Vagina (tissue), 2 donors: ENCODE data around the gene GOLGA2. TPM values are rescaled to one million over a fixed set of nuclear protein-coding genes. Genes with fewer than 3 reads are reported as not detected.

Experiments
- DNase-seq, 2 donors: peaks; one replicate each; pipeline ENCODE4 v3.0.0-alpha.2; 2017; ENCODE audit errors: extremely low spot score in 2 of 2
- H3K27ac ChIP-seq: fragments of 200-600 bp; sonication (generic); one replicate; pipeline ENCODE4 v1.5.1; 2019
- H3K27me3 ChIP-seq: fragments of 200-600 bp; sonication (generic); one replicate; pipeline ENCODE4 v1.5.1; 2019
- H3K36me3 ChIP-seq, 2 donors: fragments of 200-600 bp; sonication (generic); one replicate each; pipeline ENCODE4 v1.5.1; 2017 to 2019
- H3K4me1 ChIP-seq: fragments of 200-600 bp; sonication (generic); one replicate; pipeline ENCODE4 v1.5.1; 2019
- H3K4me3 ChIP-seq, 2 donors: fragments of 200-600 bp; sonication (generic); 1 replicate in 1 of 2; 2 replicates in 1 of 2; pipeline ENCODE4 v1.5.1; 2016 to 2019
- H3K9me3 ChIP-seq: fragments of 200-600 bp; sonication (generic); one replicate; pipeline ENCODE4 v1.5.1; 2019
- POLR2A ChIP-seq, 2 donors: fragments of 450-650 bp; IDR thresholded peaks; one replicate each; pipeline ENCODE4 v1.6.1; 2017; ENCODE audit warnings: antibody characterized with exemption in 2 of 2, mild to moderate bottlenecking in 2 of 2, moderate library complexity in 2 of 2
- POLR2AphosphoS5 ChIP-seq, 2 donors: sonication (generic); formaldehyde crosslinking; IDR thresholded peaks; one replicate each; pipeline ENCODE4 v1.9.0; 2017; ENCODE audit warnings: antibody characterized with exemption in 2 of 2, mild to moderate bottlenecking in 2 of 2, low read depth in 1 of 2; ENCODE audit not compliant: insufficient read depth in 1 of 2
- intact Hi-C: fragments of 100-400 bp; cut with DNase I; formaldehyde crosslinking; loops from one replicate; pipeline ENCODE4 v1.15.1; 2023
- total RNA-seq: library from RNA; depleted of rRNA; stranded (reverse); fragments of >200 nt; gene quantifications from one replicate; pipeline ENCODE4 v1.2.3, GENCODE V29; 2016
- TF ChIP-seq, protein P1 (sequence below), 3 experiments: fragments of 450-650 bp in 2 of 3; fragments of 200-600 bp in 1 of 3; sonication (generic) in 1 of 3; IDR thresholded peaks; one replicate each; pipeline ENCODE4 v1.5.1; 2017 to 2019; ENCODE audit warnings: antibody characterized with exemption in 3 of 3, mild to moderate bottlenecking in 2 of 3, moderate library complexity in 2 of 3

GOLGA2 gene
- total RNA-seq, 1 donor from 2014 or later = 84.5 TPM

DNA sequence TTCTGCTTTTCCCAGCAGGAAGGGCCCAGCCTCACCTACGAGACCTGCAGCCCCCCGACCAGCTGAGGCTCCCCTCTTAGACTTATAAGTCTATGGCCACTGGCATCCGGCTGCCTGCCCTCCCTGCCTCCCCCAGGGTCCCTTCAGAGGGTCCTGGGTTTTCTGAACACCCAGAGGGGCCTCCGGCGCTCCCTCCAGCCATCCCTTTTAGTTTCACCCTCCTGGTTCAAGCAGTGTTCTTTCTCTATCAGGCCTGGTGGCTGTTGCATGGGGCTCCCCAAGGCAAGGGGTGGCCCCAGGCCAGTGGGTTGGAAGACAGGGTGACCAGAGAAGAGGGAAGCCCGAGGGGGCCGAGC lies 21.8 kb downstream of the GOLGA2 start:
- Histone ChIP-seq H3K27ac (no peak overlapping the region), H3K4me3 (no peak overlapping the region), H3K27me3 (no peaks in the 10 kb centered on the region), H3K4me1 (peaks cover 9% of the 10 kb centered on the region), H3K36me3 (peaks cover 0 to 27% of the 10 kb centered on the region in 2 donors), H3K9me3 (no peaks in the 10 kb centered on the region)
- TF ChIP-seq POLR2AphosphoS5 (IDR thresholded peaks at IDR 0.05; ENCODE audit: insufficient read depth in 1 of 2, low read depth in 1 of 2) = no peak
- TF ChIP-seq, protein P1, sequence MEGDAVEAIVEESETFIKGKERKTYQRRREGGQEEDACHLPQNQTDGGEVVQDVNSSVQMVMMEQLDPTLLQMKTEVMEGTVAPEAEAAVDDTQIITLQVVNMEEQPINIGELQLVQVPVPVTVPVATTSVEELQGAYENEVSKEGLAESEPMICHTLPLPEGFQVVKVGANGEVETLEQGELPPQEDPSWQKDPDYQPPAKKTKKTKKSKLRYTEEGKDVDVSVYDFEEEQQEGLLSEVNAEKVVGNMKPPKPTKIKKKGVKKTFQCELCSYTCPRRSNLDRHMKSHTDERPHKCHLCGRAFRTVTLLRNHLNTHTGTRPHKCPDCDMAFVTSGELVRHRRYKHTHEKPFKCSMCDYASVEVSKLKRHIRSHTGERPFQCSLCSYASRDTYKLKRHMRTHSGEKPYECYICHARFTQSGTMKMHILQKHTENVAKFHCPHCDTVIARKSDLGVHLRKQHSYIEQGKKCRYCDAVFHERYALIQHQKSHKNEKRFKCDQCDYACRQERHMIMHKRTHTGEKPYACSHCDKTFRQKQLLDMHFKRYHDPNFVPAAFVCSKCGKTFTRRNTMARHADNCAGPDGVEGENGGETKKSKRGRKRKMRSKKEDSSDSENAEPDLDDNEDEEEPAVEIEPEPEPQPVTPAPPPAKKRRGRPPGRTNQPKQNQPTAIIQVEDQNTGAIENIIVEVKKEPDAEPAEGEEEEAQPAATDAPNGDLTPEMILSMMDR (IDR thresholded peaks at IDR 0.05) = no peak
- no peak for TF ChIP-seq POLR2A (IDR thresholded peaks at IDR 0.05)
- DNase-seq = no peak
- intact Hi-C loops = no loop called here

GRCh38 chr9:128253140-128253990 lies 22.4 kb downstream of the GOLGA2 start:
- Histone ChIP-seq H3K27me3 (no peaks in the 10 kb centered on the region), H3K27ac (no peak overlapping the region), H3K36me3 (peaks cover 0 to 20% of the 10 kb centered on the region in 2 donors), H3K4me1 (peaks cover 9% of the 10 kb centered on the region), H3K4me3 (no peak overlapping the region), H3K9me3 (no peaks in the 10 kb centered on the region)
- intact Hi-C loops = no loop called here
- no peak for DNase-seq
- TF ChIP-seq POLR2AphosphoS5 (IDR thresholded peaks at IDR 0.05; ENCODE audit: insufficient read depth in 1 of 2, low read depth in 1 of 2) = no peak

DNA sequence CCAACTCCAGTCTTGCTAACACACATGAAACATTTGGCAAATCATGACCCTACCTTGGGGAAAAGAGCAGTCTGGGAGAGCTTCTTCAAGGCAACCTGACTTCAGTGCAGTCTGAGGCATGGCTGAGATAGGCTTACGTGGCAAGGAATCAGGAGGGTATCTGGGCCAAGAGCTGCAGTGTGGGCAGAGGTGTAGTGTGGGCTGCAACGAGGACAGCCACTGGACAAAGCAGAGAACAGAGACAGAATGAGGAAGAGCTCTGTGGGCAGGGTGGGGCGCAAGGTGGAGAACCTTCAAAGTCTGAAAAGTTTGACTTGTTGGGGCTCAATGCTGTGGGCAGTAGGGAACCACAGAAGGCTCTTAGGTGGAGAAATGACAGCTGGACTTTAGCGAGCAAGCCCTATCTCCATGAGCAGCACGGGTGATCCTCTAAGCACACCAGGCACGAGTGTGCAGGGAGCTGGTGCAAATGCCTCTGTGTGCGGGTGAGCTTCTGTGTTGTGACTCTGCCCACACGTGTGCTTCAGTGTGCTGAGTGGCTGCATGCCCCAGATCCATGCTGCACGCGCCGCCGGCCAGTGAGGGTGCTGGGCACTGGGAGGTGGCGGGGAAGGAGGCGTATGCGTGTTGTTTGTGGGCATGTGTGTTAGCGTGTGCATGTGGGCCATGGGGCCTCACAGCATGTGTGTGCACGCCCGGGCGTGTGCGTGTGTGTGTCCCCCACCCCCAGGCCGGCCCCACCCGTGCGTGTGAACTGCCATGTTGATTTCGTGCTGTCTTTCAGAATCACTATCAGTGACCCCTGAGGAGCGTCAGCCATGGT lies 23.3 kb downstream of the GOLGA2 start:
- Histone ChIP-seq H3K27ac (no peak overlapping the region), H3K27me3 (no peaks in the 10 kb centered on the region), H3K36me3 (peaks cover 0 to 12% of the 10 kb centered on the region in 2 donors), H3K4me1 (peaks cover 9% of the 10 kb centered on the region), H3K9me3 (no peaks in the 10 kb centered on the region), H3K4me3 (no peak overlapping the region)
- no peak for TF ChIP-seq POLR2A (IDR thresholded peaks at IDR 0.05)
- TF ChIP-seq POLR2AphosphoS5 (IDR thresholded peaks at IDR 0.05; ENCODE audit: insufficient read depth in 1 of 2, low read depth in 1 of 2) = no peak
- TF ChIP-seq, protein P1 (IDR thresholded peaks at IDR 0.05) = no peak
- intact Hi-C loops = no loop called here
- DNase-seq = no peak

DNA sequence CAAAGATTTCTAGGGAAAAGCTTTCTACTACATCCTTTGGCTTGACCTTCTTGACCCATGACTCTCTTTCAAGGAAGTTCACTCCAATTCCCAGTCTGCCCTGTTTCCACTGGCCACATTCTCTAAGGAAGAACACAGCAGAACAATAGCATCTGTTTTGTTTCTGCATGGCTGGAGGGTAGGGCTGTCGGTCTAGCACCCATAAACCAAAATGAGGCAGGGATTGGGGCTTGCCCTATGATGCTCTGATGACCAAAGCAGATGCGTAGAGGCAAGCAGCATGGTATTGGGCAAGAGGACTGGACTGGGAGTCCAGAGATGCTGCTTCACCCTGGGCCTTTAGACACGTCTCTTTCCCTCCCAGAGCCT lies 24.1 kb downstream of the GOLGA2 start:
- Histone ChIP-seq H3K27ac (no peak overlapping the region), H3K4me3 (no peak overlapping the region), H3K4me1 (peaks cover 9% of the 10 kb centered on the region), H3K36me3 (peaks cover 0 to 4% of the 10 kb centered on the region in 2 donors), H3K9me3 (no peaks in the 10 kb centered on the region), H3K27me3 (no peaks in the 10 kb centered on the region)
- DNase-seq = no peak
- intact Hi-C loops = no loop called here
- TF ChIP-seq POLR2AphosphoS5 (IDR thresholded peaks at IDR 0.05; ENCODE audit: insufficient read depth in 1 of 2, low read depth in 1 of 2) (no peak), POLR2A (IDR thresholded peaks at IDR 0.05) (no peak)
- TF ChIP-seq, protein P1 (IDR thresholded peaks at IDR 0.05) = no peak

DNA sequence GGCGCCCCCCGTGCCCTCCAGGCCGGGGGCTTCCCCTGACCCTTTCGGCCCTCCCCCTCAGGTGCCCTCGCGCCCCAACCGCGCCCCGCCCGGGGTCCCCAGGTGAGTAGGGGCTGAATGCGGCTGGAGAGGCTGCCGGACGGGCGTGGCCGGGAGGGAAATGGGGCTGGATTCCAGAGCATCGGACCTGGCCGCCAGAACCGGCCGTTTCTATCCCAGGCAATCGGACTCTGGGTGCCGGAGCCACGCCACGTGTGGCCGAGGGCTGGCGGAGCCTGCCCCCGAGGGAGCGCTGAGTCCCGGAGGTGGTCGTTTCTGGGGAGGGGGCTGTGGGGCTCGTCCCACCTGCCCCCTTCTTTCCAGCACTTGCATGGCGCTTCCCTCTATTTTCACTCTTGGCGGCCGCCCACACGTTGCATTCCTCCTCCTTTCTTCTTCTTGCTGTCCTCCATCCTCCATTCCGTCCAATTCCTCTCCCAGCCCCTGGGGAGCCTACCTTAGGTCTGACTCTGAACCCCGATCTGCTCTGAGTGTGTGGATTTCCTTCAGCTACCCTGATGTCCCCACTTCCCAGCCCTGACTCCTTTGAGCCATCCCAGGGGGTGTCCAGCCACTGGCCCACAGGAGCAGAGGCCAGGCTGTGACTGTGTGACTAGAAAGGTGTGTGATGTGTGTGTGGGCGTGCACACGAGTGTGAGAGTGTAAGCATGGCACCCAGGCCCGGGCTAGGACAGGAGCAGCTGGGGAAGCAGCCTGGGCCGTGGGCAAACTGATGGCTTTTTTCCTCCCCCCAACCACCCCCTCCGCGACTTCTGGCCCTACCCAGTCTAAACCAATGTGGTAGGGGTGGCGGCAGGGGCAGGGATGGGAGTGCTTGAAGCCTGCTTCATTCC lies 24.7 kb downstream of the GOLGA2 start:
- intact Hi-C loops = no loop called here
- no peaks in the 10 kb centered on the region for H3K36me3 ChIP-seq
- TF ChIP-seq, protein P1 (IDR thresholded peaks at IDR 0.05) = no peak
- TF ChIP-seq POLR2A (IDR thresholded peaks at IDR 0.05) (no peak), POLR2AphosphoS5 (IDR thresholded peaks at IDR 0.05; ENCODE audit: insufficient read depth in 1 of 2, low read depth in 1 of 2) (no peak)
- H3K4me1 ChIP-seq = peaks cover 14% of the 10 kb centered on the region
- no peak for DNase-seq
- H3K4me3 ChIP-seq = peak overlapping the region; percentile 17 to 38
- peak overlapping the region; percentile 4 for H3K27ac ChIP-seq
- no peaks in the 10 kb centered on the region for H3K27me3 ChIP-seq
- H3K9me3 ChIP-seq = no peaks in the 10 kb centered on the region
